ENCODE data around the gene FLNB.

The FLNB gene

DNA sequence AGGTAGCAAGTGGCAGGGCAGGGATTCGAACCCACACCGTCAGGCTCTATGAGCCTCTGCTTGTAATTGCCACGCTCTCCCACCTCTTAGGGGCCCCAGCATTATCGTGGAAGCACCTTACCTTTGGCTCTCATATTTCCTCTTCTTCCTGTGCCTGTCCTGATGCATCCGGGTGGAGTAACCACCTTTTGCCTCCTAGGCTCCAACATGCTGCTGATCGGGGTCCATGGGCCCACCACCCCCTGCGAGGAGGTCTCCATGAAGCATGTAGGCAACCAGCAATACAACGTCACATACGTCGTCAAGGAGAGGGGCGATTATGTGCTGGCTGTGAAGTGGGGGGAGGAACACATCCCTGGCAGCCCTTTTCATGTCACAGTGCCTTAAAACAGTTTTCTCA lies 162.2 kb downstream of the FLNB start:
- peaks cover 42% of the 10 kb centered on the region for H3K36me3 ChIP-seq (ENCODE audit: insufficient read depth, low read length)
- no peak overlapping the region for H3K9ac ChIP-seq (ENCODE audit: low read length)
- H3K4me3 ChIP-seq (ENCODE audit: low read depth in 1 of 2, low read length in 2 of 2), result no peak overlapping the region
- no peaks in the 10 kb centered on the region for H3K27me3 ChIP-seq (ENCODE audit: control insufficient read depth in 1 of 2, insufficient read depth in 2 of 2, low read length in 2 of 2)
- H3K4me1 ChIP-seq (ENCODE audit: insufficient read depth, low read length), result peaks cover 52% of the 10 kb centered on the region
- H3K27ac ChIP-seq (ENCODE audit: low read depth, low read length), result no peak overlapping the region
- H3K9me3 ChIP-seq (ENCODE audit: low read length), result no peaks in the 10 kb centered on the region

DNA sequence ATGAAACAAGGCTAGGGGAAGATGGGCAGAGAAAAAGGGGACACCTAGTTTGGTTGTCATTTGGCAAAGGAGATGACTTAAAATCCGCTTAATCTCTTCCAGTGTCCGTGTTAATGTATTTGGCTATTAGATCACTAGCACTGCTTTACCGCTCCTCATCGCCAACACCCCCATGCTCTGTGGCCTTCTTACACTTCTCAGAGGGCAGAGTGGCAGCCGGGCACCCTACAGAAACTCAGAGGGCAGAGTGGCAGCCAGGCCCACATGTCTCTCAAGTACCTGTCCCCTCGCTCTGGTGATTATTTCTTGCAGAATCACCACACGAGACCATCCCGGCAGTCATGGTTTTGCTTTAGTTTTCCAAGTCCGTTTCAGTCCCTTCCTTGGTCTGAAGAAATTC lies 162.9 kb downstream of the FLNB start:
- H3K4me1 ChIP-seq (ENCODE audit: insufficient read depth, low read length), result peaks cover 52% of the 10 kb centered on the region
- no peaks in the 10 kb centered on the region for H3K27me3 ChIP-seq (ENCODE audit: control insufficient read depth in 1 of 2, insufficient read depth in 2 of 2, low read length in 2 of 2)
- peaks cover 42% of the 10 kb centered on the region for H3K36me3 ChIP-seq (ENCODE audit: insufficient read depth, low read length)

DNA sequence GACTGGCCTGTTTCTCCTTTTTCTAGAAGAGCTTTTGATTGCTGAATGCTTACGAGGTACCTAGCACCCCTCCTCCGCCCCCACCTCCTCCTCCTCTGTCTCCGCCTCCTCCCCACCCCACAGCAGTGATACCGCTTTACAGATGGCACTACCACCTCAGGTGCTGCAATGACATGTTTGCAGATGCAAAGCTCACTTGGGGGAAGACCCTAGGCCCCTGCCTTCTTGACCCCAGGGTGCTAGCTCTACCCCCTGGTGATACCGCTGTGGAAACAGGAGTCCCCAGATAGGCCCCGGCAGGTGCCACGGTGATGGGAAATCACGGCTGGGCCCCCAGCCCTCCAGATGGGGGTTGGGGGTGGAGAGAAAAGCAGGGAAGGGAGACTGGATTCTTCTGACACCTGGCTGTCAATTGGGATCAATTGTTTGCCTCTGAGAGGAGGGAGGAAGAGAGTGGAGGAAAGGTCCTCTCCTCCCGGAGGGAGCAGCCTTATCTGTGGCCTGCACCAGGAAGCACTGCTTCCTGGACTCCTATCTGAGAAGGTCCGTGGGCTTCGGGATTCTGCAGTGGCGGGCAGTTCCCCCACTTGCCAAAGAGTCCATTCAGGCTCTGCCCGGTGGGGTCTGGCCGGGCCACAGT lies 164.9 kb downstream of the FLNB start:
- no peak overlapping the region for H3K9ac ChIP-seq (ENCODE audit: low read length)

More for the DNA sequence above, 162.9 kb downstream of the FLNB start:
- Histone ChIP-seq H3K27ac (ENCODE audit: low read depth, low read length) (no peak overlapping the region), H3K9me3 (ENCODE audit: low read length) (no peaks in the 10 kb centered on the region), H3K9ac (ENCODE audit: low read length) (no peak overlapping the region), H3K4me3 (ENCODE audit: low read depth in 1 of 2, low read length in 2 of 2) (no peak overlapping the region)

DNA sequence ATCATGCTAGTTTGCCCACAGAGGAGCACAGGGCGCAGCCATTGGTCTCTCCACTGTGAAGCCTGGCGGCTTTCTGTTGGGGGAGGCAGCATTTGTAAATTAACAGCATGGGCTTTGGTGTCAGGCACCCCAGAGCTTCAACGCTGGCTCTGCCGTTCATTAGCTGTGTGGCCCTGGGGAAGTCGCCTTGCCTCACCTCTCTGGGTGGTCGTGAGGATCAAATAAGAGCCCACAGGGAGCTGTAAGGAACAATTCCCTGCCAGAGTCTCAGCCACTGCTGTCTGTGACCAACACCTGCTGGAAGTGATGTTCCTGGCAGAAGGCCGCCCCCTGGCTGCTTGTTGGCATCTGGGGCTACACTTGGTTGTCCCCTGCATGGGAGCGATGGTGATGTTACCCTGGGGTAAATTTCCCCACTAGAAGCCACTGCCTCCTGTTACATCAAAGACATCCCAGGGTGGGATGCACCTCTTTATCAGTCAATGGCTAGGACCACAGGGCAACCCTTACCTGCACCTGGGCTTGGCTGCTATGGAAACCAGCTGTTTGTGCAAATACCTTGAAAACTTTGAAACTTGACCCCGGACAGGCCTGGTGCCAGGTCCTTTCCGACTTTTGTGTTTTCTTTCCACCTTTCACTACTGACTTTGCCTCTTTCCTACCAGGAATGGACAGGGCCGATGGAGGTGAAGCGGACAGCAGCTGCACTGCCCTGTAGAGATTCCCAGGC lies 165.6 kb downstream of the FLNB start:
- H3K36me3 ChIP-seq (ENCODE audit: insufficient read depth, low read length), result peaks cover 30% of the 10 kb centered on the region
- H3K4me3 ChIP-seq (ENCODE audit: low read depth in 1 of 2, low read length in 2 of 2), result no peak overlapping the region
- H3K9ac ChIP-seq (ENCODE audit: low read length), result no peak overlapping the region
- no peaks in the 10 kb centered on the region for H3K27me3 ChIP-seq (ENCODE audit: control insufficient read depth in 1 of 2, insufficient read depth in 2 of 2, low read length in 2 of 2)
- H3K9me3 ChIP-seq (ENCODE audit: low read length), result no peaks in the 10 kb centered on the region
- H3K27ac ChIP-seq (ENCODE audit: low read depth, low read length), result peak overlapping the region; percentile 3
- H3K4me1 ChIP-seq (ENCODE audit: insufficient read depth, low read length), result peaks cover 47% of the 10 kb centered on the region

More for the DNA sequence above, 164.9 kb downstream of the FLNB start:
- peaks cover 37% of the 10 kb centered on the region for H3K36me3 ChIP-seq (ENCODE audit: insufficient read depth, low read length)
- no peaks in the 10 kb centered on the region for H3K27me3 ChIP-seq (ENCODE audit: control insufficient read depth in 1 of 2, insufficient read depth in 2 of 2, low read length in 2 of 2)
- peaks cover 46% of the 10 kb centered on the region for H3K4me1 ChIP-seq (ENCODE audit: insufficient read depth, low read length)
- H3K27ac ChIP-seq (ENCODE audit: low read depth, low read length), result peak overlapping the region; percentile 25
- no peaks in the 10 kb centered on the region for H3K9me3 ChIP-seq (ENCODE audit: low read length)
- H3K4me3 ChIP-seq (ENCODE audit: low read depth in 1 of 2, low read length in 2 of 2), result no peak overlapping the region

DNA sequence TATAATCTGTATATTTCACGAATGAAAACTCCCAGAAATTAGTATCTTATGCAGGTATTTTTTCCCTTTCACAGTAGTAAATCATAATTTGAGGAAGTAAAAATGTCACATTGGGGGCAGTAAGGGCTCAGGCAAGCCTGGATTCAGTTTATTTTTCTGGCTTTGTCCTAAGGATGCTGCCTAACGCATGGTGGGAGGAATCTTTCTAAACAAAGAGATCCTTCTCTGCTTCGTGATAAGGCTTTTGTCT lies 166.9 kb downstream of the FLNB start:
- Histone ChIP-seq H3K9ac (ENCODE audit: low read length) (no peak overlapping the region), H3K4me1 (ENCODE audit: insufficient read depth, low read length) (peaks cover 47% of the 10 kb centered on the region), H3K4me3 (ENCODE audit: low read depth in 1 of 2, low read length in 2 of 2) (no peak overlapping the region), H3K9me3 (ENCODE audit: low read length) (no peaks in the 10 kb centered on the region), H3K36me3 (ENCODE audit: insufficient read depth, low read length) (peaks cover 17% of the 10 kb centered on the region), H3K27ac (ENCODE audit: low read depth, low read length) (peak overlapping the region; percentile 62), H3K27me3 (ENCODE audit: control insufficient read depth in 1 of 2, insufficient read depth in 2 of 2, low read length in 2 of 2) (no peaks in the 10 kb centered on the region)

DNA sequence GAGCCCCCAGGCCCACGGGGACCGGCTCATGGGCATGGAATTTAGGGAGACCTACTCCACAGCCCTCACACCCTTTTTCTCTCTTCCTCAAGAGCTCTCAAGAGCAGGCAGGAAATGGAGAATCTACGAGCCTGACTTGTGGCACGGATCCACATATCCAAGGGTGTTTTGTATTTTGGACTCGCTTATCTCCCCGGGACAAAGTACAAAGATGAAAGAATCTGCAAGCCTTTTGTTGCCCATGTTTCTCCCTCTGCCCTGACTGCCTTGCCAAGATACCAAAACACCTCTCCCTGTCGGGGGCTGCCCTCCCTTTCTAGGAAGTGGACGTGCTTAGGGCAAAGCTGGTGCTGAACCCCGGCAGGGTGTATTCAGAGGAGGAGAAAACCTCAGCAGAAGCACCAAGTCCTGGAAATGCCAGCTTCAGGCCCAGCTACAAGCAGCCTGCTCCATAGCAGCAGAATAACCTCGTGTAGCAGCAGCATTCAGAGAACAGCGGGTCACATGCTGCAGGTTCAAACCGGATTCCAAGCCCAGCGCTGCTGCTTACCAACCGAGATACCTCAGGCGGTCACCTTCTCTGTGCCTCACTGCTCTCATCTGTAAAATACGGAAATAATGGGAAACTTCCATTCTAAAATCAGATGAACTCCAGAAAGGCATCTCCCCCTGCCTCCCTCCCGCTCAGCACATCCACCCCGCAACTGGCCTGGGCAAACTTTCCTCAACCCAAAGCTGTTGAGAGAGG lies 167.4 kb downstream of the FLNB start:
- Histone ChIP-seq H3K4me3 (ENCODE audit: low read depth in 1 of 2, low read length in 2 of 2) (no peak overlapping the region), H3K9ac (ENCODE audit: low read length) (no peak overlapping the region), H3K4me1 (ENCODE audit: insufficient read depth, low read length) (peaks cover 47% of the 10 kb centered on the region), H3K36me3 (ENCODE audit: insufficient read depth, low read length) (peaks cover 12% of the 10 kb centered on the region), H3K27ac (ENCODE audit: low read depth, low read length) (peak overlapping the region; percentile 62), H3K27me3 (ENCODE audit: control insufficient read depth in 1 of 2, insufficient read depth in 2 of 2, low read length in 2 of 2) (no peaks in the 10 kb centered on the region), H3K9me3 (ENCODE audit: low read length) (no peaks in the 10 kb centered on the region)

DNA sequence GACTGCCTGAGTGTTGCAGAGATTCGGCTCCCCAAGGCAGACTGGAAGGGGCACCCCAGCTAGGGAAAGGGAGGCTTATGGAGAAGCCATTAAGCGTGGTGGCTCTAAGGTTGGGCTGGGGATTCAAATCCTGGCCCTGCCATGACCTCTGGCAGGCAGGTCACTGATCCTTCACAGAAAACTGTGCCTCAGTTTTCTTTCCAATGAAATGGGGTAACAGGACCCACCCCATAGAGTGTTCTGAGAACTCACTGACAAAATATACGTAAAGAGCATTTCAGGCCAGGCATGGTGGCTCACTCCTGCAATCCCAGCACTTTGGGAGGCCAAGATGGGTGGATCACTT lies 167.9 kb downstream of the FLNB start:
- H3K27ac ChIP-seq (ENCODE audit: low read depth, low read length), result peak overlapping the region; percentile 43
- H3K9ac ChIP-seq (ENCODE audit: low read length), result no peak overlapping the region
- H3K4me1 ChIP-seq (ENCODE audit: insufficient read depth, low read length), result peaks cover 47% of the 10 kb centered on the region
- H3K27me3 ChIP-seq (ENCODE audit: control insufficient read depth in 1 of 2, insufficient read depth in 2 of 2, low read length in 2 of 2), result no peaks in the 10 kb centered on the region
- no peaks in the 10 kb centered on the region for H3K9me3 ChIP-seq (ENCODE audit: low read length)
- peaks cover 7% of the 10 kb centered on the region for H3K36me3 ChIP-seq (ENCODE audit: insufficient read depth, low read length)
- no peak overlapping the region for H3K4me3 ChIP-seq (ENCODE audit: low read depth in 1 of 2, low read length in 2 of 2)

DNA sequence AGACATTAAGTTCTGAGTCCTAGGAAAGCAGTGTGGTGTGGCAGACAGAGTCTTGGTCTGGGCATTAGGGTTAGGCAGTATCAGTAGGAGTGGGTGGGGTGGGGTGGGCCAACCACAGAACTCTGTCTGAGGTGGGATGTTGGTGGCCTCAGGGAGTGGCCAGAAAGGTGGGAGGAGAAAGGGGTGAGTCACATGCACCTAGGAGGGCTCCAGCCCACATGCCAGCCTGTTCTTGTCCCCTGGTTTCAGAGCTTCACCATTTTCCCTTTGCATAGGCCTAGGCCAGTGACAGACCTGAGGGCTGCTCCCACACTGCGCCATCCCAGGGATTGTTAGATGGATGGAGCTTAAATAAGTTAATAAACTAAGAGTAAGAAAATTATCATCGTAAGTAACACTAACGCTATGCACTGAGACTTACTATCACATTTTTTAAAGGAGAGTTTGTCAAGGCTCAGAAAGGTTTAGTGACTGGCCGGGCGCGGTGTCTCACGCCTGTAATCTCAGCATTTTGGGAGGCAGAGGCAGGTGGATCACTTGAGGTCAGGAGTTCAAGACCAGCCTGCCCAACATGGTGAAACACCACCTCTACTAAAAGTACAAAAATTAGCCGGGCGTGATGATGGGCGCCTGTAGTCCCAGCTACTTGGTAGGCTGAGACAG lies 168.7 kb downstream of the FLNB start:
- no peaks in the 10 kb centered on the region for H3K27me3 ChIP-seq (ENCODE audit: control insufficient read depth in 1 of 2, insufficient read depth in 2 of 2, low read length in 2 of 2)
- no peak overlapping the region for H3K4me3 ChIP-seq (ENCODE audit: low read depth in 1 of 2, low read length in 2 of 2)
- no peaks in the 10 kb centered on the region for H3K36me3 ChIP-seq (ENCODE audit: insufficient read depth, low read length)
- no peaks in the 10 kb centered on the region for H3K9me3 ChIP-seq (ENCODE audit: low read length)
- H3K4me1 ChIP-seq (ENCODE audit: insufficient read depth, low read length), result peaks cover 42% of the 10 kb centered on the region
- H3K9ac ChIP-seq (ENCODE audit: low read length), result no peak overlapping the region
- no peak overlapping the region for H3K27ac ChIP-seq (ENCODE audit: low read depth, low read length)

DNA sequence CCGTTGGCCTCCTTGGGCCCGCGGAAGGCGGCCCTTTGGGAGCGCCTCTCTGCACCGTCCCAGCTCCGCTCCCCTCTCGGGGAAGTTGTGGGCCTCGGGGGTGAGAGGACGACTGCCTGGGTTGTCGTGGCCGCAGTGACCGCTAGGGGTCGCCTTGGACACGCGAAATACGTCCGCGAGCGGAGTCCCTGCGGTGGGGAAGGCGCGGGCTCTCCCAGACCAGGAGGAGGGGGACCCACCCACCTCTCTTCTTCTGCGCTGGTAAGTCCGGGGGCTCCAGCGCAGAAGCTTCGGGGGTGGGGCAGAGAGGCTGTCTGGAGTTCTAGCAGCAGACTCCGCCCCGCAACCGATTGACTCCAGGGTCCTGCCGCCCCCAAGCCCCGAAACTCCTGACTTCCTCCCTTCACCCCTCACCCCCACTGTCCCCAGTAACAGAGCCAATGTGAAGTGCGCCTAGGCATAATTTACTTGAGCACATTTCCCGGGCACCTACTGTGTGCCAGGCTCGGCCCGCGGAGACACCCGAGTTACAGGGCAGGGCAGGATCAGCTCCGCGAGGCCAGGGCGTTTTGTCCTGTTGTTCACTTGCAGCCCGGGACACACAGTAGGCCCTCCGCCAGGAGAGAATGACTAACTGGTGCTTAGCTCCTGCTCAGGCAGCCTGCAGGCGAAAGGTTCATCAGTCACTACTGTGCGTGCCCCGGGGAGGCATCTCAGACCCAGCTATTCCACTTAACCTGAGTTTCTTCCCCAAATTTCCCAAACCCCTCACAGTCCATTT lies 169.7 kb downstream of the FLNB start:
- no peaks in the 10 kb centered on the region for H3K9me3 ChIP-seq (ENCODE audit: low read length)
- H3K9ac ChIP-seq (ENCODE audit: low read length), result no peak overlapping the region
- no peaks in the 10 kb centered on the region for H3K27me3 ChIP-seq (ENCODE audit: control insufficient read depth in 1 of 2, insufficient read depth in 2 of 2, low read length in 2 of 2)
- no peaks in the 10 kb centered on the region for H3K36me3 ChIP-seq (ENCODE audit: insufficient read depth, low read length)
- peaks cover 42% of the 10 kb centered on the region for H3K4me1 ChIP-seq (ENCODE audit: insufficient read depth, low read length)
- peak overlapping the region; percentile 39 to 66 for H3K4me3 ChIP-seq (ENCODE audit: low read depth in 1 of 2, low read length in 2 of 2)
- peak overlapping the region; percentile 41 for H3K27ac ChIP-seq (ENCODE audit: low read depth, low read length)

DNA sequence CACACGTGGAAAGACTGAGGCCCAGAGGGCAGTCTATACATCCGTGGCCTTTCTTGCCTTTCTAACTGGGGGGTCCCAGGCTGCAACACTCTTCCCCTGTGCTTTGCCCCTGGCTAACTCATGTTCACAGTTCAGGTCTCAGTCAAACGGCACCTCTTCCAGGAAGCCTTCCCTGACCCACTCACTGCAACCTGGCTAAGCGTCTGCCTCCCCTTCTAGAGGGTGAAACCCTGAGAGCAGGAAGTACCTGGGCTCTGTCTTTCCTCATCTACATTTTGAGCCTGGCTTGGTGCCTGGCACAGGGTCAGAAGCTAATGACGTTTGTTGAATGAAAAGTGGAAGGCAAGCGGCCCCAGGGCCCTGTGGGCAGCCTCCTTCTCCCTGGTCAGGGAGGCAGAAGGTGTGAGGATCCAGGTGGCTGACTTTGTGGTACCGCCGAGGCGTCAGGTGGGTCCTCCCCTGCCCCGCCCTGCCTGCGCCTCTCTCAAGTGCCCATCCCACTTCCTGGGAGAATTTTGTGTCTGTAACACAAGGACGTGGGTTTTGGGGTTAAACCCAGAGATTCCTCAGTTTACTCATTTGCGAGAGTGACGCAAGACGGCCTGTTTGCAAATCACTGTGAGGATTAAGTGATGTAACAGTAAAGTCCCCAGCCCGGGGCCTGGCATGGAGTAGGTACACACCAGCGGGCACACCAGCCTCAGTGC lies 170.5 kb downstream of the FLNB start:
- peak overlapping the region in 1 of 2 donors; percentile 66 for H3K4me3 ChIP-seq (ENCODE audit: low read depth in 1 of 2, low read length in 2 of 2)
- no peaks in the 10 kb centered on the region for H3K36me3 ChIP-seq (ENCODE audit: insufficient read depth, low read length)
- H3K9ac ChIP-seq (ENCODE audit: low read length), result no peak overlapping the region
- no peak overlapping the region for H3K27ac ChIP-seq (ENCODE audit: low read depth, low read length)
- no peaks in the 10 kb centered on the region for H3K27me3 ChIP-seq (ENCODE audit: control insufficient read depth in 1 of 2, insufficient read depth in 2 of 2, low read length in 2 of 2)
- H3K4me1 ChIP-seq (ENCODE audit: insufficient read depth, low read length), result peaks cover 42% of the 10 kb centered on the region
- no peaks in the 10 kb centered on the region for H3K9me3 ChIP-seq (ENCODE audit: low read length)
